ENCODE measurements around the gene KRT24.
"Not testable (repeated sequence)": the region's sequence is repeated elsewhere in the genome, so short reads cannot be mapped to it uniquely, and the experiment has no call there.

GRCh38 chr17:40748666-40749065 lies 45.1 kb upstream of the KRT24 start:
- TF ChIP-seq, protein P1, sequence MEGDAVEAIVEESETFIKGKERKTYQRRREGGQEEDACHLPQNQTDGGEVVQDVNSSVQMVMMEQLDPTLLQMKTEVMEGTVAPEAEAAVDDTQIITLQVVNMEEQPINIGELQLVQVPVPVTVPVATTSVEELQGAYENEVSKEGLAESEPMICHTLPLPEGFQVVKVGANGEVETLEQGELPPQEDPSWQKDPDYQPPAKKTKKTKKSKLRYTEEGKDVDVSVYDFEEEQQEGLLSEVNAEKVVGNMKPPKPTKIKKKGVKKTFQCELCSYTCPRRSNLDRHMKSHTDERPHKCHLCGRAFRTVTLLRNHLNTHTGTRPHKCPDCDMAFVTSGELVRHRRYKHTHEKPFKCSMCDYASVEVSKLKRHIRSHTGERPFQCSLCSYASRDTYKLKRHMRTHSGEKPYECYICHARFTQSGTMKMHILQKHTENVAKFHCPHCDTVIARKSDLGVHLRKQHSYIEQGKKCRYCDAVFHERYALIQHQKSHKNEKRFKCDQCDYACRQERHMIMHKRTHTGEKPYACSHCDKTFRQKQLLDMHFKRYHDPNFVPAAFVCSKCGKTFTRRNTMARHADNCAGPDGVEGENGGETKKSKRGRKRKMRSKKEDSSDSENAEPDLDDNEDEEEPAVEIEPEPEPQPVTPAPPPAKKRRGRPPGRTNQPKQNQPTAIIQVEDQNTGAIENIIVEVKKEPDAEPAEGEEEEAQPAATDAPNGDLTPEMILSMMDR (conservative IDR thresholded peaks at IDR 0.05; ENCODE audit: low read depth, low read length): not testable (repeated sequence)
- TF ChIP-seq EZH2 (IDR thresholded peaks at IDR 0.05; ENCODE audit: borderline replicate concordance, low read depth, low read length, poor library complexity, severe bottlenecking): not testable (repeated sequence)

Data from A673 (cell line).